Neural progenitor cell (in vitro differentiated cells): ENCODE results near the gene CFAP299. TPM values are rescaled to one million over a fixed set of nuclear protein-coding genes. Genes with fewer than 3 reads are reported as not detected.

Experiments used
- DNase-seq: peaks from one replicate; pipeline ENCODE4 v3.0.0-alpha.2; 2016; ENCODE audit warnings: low spot score
- H2AFZ ChIP-seq: fragments of 200-600 bp; sonication (generic); replicated peaks from 2 replicates; pipeline ENCODE4 v1.6.1; 2016; ENCODE audit warnings: antibody characterized with exemption
- H3F3A ChIP-seq: fragments of 200-600 bp; sonication (generic); 2 replicates; pipeline ENCODE4 v1.6.1; 2016; ENCODE audit warnings: antibody characterized with exemption, low read depth
- H3K27ac ChIP-seq: fragments of 200-600 bp; sonication (generic); 2 replicates; pipeline ENCODE4 v1.5.1; 2016; ENCODE audit warnings: mild to moderate bottlenecking
- H3K27me3 ChIP-seq: fragments of 200-600 bp; sonication (generic); 2 replicates; pipeline ENCODE4 v1.6.1; 2016; ENCODE audit warnings: mild to moderate bottlenecking, moderate library complexity
- H3K36me3 ChIP-seq: fragments of 200-600 bp; sonication (generic); 2 replicates; pipeline ENCODE4 v1.5.1; 2016
- H3K4me1 ChIP-seq: fragments of 200-600 bp; sonication (generic); 2 replicates; pipeline ENCODE4 v1.6.1; 2016; ENCODE audit warnings: mixed run types
- H3K4me2 ChIP-seq: fragments of 200-600 bp; sonication (generic); 2 replicates; pipeline ENCODE4 v1.6.1; 2016
- H3K4me3 ChIP-seq: fragments of 200-600 bp; sonication (generic); 2 replicates; pipeline ENCODE4 v1.5.1; 2016
- H3K79me2 ChIP-seq: fragments of 200-600 bp; sonication (generic); 2 replicates; pipeline ENCODE4 v1.6.1; 2016; ENCODE audit warnings: low read depth
- H3K9ac ChIP-seq: fragments of 200-600 bp; sonication (generic); 2 replicates; pipeline ENCODE4 v1.6.1; 2016
- H3K9me3 ChIP-seq: fragments of 200-600 bp; sonication (generic); 2 replicates; pipeline ENCODE4 v1.5.1; 2016; ENCODE audit warnings: low read depth
- H4K20me1 ChIP-seq: fragments of 200-600 bp; sonication (generic); 2 replicates; pipeline ENCODE4 v1.6.1; 2016; ENCODE audit warnings: low read depth
- H3K27ac Mint-ChIP-seq: 3 replicates; pipeline ENCODE4 v1.8.0; 2021; ENCODE audit warnings: mixed read lengths
- H3K27me3 Mint-ChIP-seq: 2 replicates; pipeline ENCODE4 v1.8.0; 2022; ENCODE audit warnings: low read depth, mild to moderate bottlenecking, inconsistent platforms, moderate library complexity, mixed read lengths; ENCODE audit not compliant: insufficient read depth
- H3K36me3 Mint-ChIP-seq: 3 replicates; pipeline ENCODE4 v1.8.0; 2021; ENCODE audit warnings: mixed read lengths
- H3K4me1 Mint-ChIP-seq: 3 replicates; pipeline ENCODE4 v1.8.0; 2021; ENCODE audit warnings: mixed read lengths
- H3K4me3 Mint-ChIP-seq: 3 replicates; pipeline ENCODE4 v1.8.0; 2021; ENCODE audit warnings: mild to moderate bottlenecking, moderate library complexity, mixed read lengths
- H3K9me3 Mint-ChIP-seq: 3 replicates; pipeline ENCODE4 v1.8.0; 2020; ENCODE audit warnings: mixed read lengths
- EZH2 ChIP-seq: fragments of 200-600 bp; sonication (generic); IDR thresholded peaks from 2 replicates; pipeline ENCODE4 v1.6.1; 2017; ENCODE audit warnings: antibody characterized with exemption, mild to moderate bottlenecking, moderate library complexity
- EZH2phosphoT487 ChIP-seq: fragments of 200-600 bp; sonication (generic); IDR thresholded peaks from 2 replicates; pipeline ENCODE4 v1.6.1; 2017; ENCODE audit warnings: antibody characterized with exemption
- total RNA-seq: library from RNA; depleted of rRNA; stranded (reverse); fragments of >200 nt; gene quantifications from 2 replicates; pipeline ENCODE4 v1.2.3, GENCODE V29; 2015; ENCODE audit warnings: low replicate concordance
- TF ChIP-seq, protein P1 (sequence below): fragments of 200-600 bp; sonication (generic); IDR thresholded peaks from 2 replicates; pipeline ENCODE4 v1.5.1; 2017; ENCODE audit warnings: antibody characterized with exemption, mild to moderate bottlenecking

Gene CFAP299
- total RNA-seq, 1 donor from 2014 or later, result not detected

DNA sequence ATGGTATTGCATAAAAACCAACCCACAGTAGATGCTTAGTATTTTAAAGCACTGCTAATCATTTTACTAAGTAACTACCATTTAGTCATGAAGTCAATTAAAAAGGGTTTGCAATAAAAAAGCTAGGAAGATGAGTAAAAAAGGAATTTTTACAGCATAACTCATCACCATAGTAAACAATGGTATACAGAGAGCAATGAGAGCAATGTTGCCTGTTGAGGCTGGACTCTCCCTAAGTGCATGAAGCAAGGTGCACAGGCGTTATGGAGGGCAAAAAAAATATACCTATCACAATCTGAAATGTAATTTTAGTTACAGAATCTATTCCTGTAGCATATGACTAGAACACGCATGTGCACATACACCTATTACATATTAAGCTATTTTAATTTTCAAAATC is 565.4 kb downstream of the CFAP299 start:
- no peaks in the 10 kb centered on the region for H3K79me2 ChIP-seq
- Mint-ChIP-seq H3K36me3 (no peaks in the 10 kb centered on the region), H3K4me3 (no peak overlapping the region), H3K9me3 (peaks cover 7% of the 10 kb centered on the region), H3K4me1 (no peaks in the 10 kb centered on the region), H3K27me3 (no peaks in the 10 kb centered on the region), H3K27ac (no peak overlapping the region)
- TF ChIP-seq EZH2, result no peak
- TF ChIP-seq EZH2phosphoT487, result no peak
- TF ChIP-seq, protein P1, sequence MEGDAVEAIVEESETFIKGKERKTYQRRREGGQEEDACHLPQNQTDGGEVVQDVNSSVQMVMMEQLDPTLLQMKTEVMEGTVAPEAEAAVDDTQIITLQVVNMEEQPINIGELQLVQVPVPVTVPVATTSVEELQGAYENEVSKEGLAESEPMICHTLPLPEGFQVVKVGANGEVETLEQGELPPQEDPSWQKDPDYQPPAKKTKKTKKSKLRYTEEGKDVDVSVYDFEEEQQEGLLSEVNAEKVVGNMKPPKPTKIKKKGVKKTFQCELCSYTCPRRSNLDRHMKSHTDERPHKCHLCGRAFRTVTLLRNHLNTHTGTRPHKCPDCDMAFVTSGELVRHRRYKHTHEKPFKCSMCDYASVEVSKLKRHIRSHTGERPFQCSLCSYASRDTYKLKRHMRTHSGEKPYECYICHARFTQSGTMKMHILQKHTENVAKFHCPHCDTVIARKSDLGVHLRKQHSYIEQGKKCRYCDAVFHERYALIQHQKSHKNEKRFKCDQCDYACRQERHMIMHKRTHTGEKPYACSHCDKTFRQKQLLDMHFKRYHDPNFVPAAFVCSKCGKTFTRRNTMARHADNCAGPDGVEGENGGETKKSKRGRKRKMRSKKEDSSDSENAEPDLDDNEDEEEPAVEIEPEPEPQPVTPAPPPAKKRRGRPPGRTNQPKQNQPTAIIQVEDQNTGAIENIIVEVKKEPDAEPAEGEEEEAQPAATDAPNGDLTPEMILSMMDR, result no peak
- H3K4me2 ChIP-seq, result no peak overlapping the region
- H3K27ac ChIP-seq, result no peak overlapping the region
- H4K20me1 ChIP-seq, result no peaks in the 10 kb centered on the region
- no peak overlapping the region for H3K9ac ChIP-seq
- H3K9me3 ChIP-seq, result no peaks in the 10 kb centered on the region
- no peak for DNase-seq
- H3K4me3 ChIP-seq, result no peak overlapping the region
- no peaks in the 10 kb centered on the region for H3K36me3 ChIP-seq
- no peaks in the 10 kb centered on the region for H3K27me3 ChIP-seq
- H3F3A ChIP-seq, result no peaks in the 10 kb centered on the region
- H2AFZ ChIP-seq, result no peak overlapping the region
- H3K4me1 ChIP-seq, result no peaks in the 10 kb centered on the region

- peaks cover 2% of the 10 kb centered on the region for H3K27me3 Mint-ChIP-seq
- H3K4me1 ChIP-seq, result no peaks in the 10 kb centered on the region
- H3K9ac ChIP-seq, result no peak overlapping the region
- TF ChIP-seq EZH2phosphoT487 (no peak), EZH2 (no peak)
- TF ChIP-seq, protein P1, result no peak
- H3K27ac Mint-ChIP-seq, result no peak overlapping the region
- no peaks in the 10 kb centered on the region for H3F3A ChIP-seq
- H3K4me2 ChIP-seq, result no peak overlapping the region
- no peak overlapping the region for H2AFZ ChIP-seq
- H3K79me2 ChIP-seq, result no peaks in the 10 kb centered on the region
- H3K9me3 Mint-ChIP-seq, result peaks cover 14% of the 10 kb centered on the region
- H3K27ac ChIP-seq, result no peak overlapping the region
- no peak overlapping the region for H3K4me3 ChIP-seq
- no peaks in the 10 kb centered on the region for H3K27me3 ChIP-seq
- no peaks in the 10 kb centered on the region for H3K4me1 Mint-ChIP-seq
- H3K36me3 Mint-ChIP-seq, result no peaks in the 10 kb centered on the region
- no peak for DNase-seq
- H4K20me1 ChIP-seq, result no peaks in the 10 kb centered on the region
- no peak overlapping the region for H3K4me3 Mint-ChIP-seq
- no peaks in the 10 kb centered on the region for H3K9me3 ChIP-seq
- H3K36me3 ChIP-seq, result no peaks in the 10 kb centered on the region
Observed at GRCh38 chr4:80903020-80903419, 567.5 kb downstream of the CFAP299 start.

- Mint-ChIP-seq H3K4me3 (no peak overlapping the region), H3K9me3 (peaks cover 14% of the 10 kb centered on the region), H3K4me1 (no peaks in the 10 kb centered on the region), H3K27me3 (peaks cover 2% of the 10 kb centered on the region), H3K27ac (no peak overlapping the region), H3K36me3 (no peaks in the 10 kb centered on the region)
- Histone ChIP-seq H3K9ac (no peak overlapping the region), H3K9me3 (no peaks in the 10 kb centered on the region), H3K27me3 (no peaks in the 10 kb centered on the region), H3F3A (no peaks in the 10 kb centered on the region), H3K4me1 (no peaks in the 10 kb centered on the region), H3K36me3 (no peaks in the 10 kb centered on the region), H2AFZ (no peak overlapping the region), H4K20me1 (no peaks in the 10 kb centered on the region), H3K4me2 (no peak overlapping the region), H3K27ac (no peak overlapping the region), H3K4me3 (no peak overlapping the region), H3K79me2 (no peaks in the 10 kb centered on the region)
- no peak for DNase-seq
- TF ChIP-seq, protein P1, result no peak
- TF ChIP-seq EZH2phosphoT487 (no peak), EZH2 (no peak)
Observed at GRCh38 chr4:80909938-80910337, 574.4 kb downstream of the CFAP299 start.

GRCh38 chr4:80911458-80911857 is 575.9 kb downstream of the CFAP299 start:
- Histone ChIP-seq H3K27me3 (no peaks in the 10 kb centered on the region), H3K4me3 (no peak overlapping the region), H3K9me3 (no peaks in the 10 kb centered on the region), H4K20me1 (no peaks in the 10 kb centered on the region), H2AFZ (no peak overlapping the region), H3K9ac (no peak overlapping the region), H3K4me2 (no peak overlapping the region), H3K27ac (no peak overlapping the region), H3K36me3 (no peaks in the 10 kb centered on the region), H3K4me1 (no peaks in the 10 kb centered on the region), H3F3A (no peaks in the 10 kb centered on the region), H3K79me2 (no peaks in the 10 kb centered on the region)
- DNase-seq, result no peak
- Mint-ChIP-seq H3K4me3 (no peak overlapping the region), H3K27ac (no peak overlapping the region), H3K4me1 (no peaks in the 10 kb centered on the region), H3K36me3 (no peaks in the 10 kb centered on the region), H3K27me3 (no peaks in the 10 kb centered on the region), H3K9me3 (peaks cover 4% of the 10 kb centered on the region)
- TF ChIP-seq, protein P1, result no peak
- TF ChIP-seq EZH2 (no peak), EZH2phosphoT487 (no peak)
